Neural progenitor cell (in vitro differentiated cells): ENCODE measurements around the gene MEX3D. TPM values are rescaled to one million over a fixed set of nuclear protein-coding genes. Genes with fewer than 3 reads are reported as not detected.
A peak's percentile ranks its signal among the peaks of the same experiment; 100 is the strongest.

ENCODE experiments used
- DNase-seq: peaks from one replicate; pipeline ENCODE4 v3.0.0-alpha.2; 2016; ENCODE audit warnings: low spot score
- H2AFZ ChIP-seq: fragments of 200-600 bp; sonication (generic); replicated peaks from 2 replicates; pipeline ENCODE4 v1.6.1; 2016; ENCODE audit warnings: antibody characterized with exemption
- H3F3A ChIP-seq: fragments of 200-600 bp; sonication (generic); 2 replicates; pipeline ENCODE4 v1.6.1; 2016; ENCODE audit warnings: antibody characterized with exemption, low read depth
- H3K27ac ChIP-seq: fragments of 200-600 bp; sonication (generic); 2 replicates; pipeline ENCODE4 v1.5.1; 2016; ENCODE audit warnings: mild to moderate bottlenecking
- H3K27me3 ChIP-seq: fragments of 200-600 bp; sonication (generic); 2 replicates; pipeline ENCODE4 v1.6.1; 2016; ENCODE audit warnings: mild to moderate bottlenecking, moderate library complexity
- H3K36me3 ChIP-seq: fragments of 200-600 bp; sonication (generic); 2 replicates; pipeline ENCODE4 v1.5.1; 2016
- H3K4me1 ChIP-seq: fragments of 200-600 bp; sonication (generic); 2 replicates; pipeline ENCODE4 v1.6.1; 2016; ENCODE audit warnings: mixed run types
- H3K4me2 ChIP-seq: fragments of 200-600 bp; sonication (generic); 2 replicates; pipeline ENCODE4 v1.6.1; 2016
- H3K4me3 ChIP-seq: fragments of 200-600 bp; sonication (generic); 2 replicates; pipeline ENCODE4 v1.5.1; 2016
- H3K79me2 ChIP-seq: fragments of 200-600 bp; sonication (generic); 2 replicates; pipeline ENCODE4 v1.6.1; 2016; ENCODE audit warnings: low read depth
- H3K9ac ChIP-seq: fragments of 200-600 bp; sonication (generic); 2 replicates; pipeline ENCODE4 v1.6.1; 2016
- H3K9me3 ChIP-seq: fragments of 200-600 bp; sonication (generic); 2 replicates; pipeline ENCODE4 v1.5.1; 2016; ENCODE audit warnings: low read depth
- H4K20me1 ChIP-seq: fragments of 200-600 bp; sonication (generic); 2 replicates; pipeline ENCODE4 v1.6.1; 2016; ENCODE audit warnings: low read depth
- H3K27ac Mint-ChIP-seq: 3 replicates; pipeline ENCODE4 v1.8.0; 2021; ENCODE audit warnings: mixed read lengths
- H3K27me3 Mint-ChIP-seq: 2 replicates; pipeline ENCODE4 v1.8.0; 2022; ENCODE audit warnings: low read depth, mild to moderate bottlenecking, inconsistent platforms, moderate library complexity, mixed read lengths; ENCODE audit not compliant: insufficient read depth
- H3K36me3 Mint-ChIP-seq: 3 replicates; pipeline ENCODE4 v1.8.0; 2021; ENCODE audit warnings: mixed read lengths
- H3K4me1 Mint-ChIP-seq: 3 replicates; pipeline ENCODE4 v1.8.0; 2021; ENCODE audit warnings: mixed read lengths
- H3K4me3 Mint-ChIP-seq: 3 replicates; pipeline ENCODE4 v1.8.0; 2021; ENCODE audit warnings: mild to moderate bottlenecking, moderate library complexity, mixed read lengths
- H3K9me3 Mint-ChIP-seq: 3 replicates; pipeline ENCODE4 v1.8.0; 2020; ENCODE audit warnings: mixed read lengths
- EZH2 ChIP-seq: fragments of 200-600 bp; sonication (generic); IDR thresholded peaks from 2 replicates; pipeline ENCODE4 v1.6.1; 2017; ENCODE audit warnings: antibody characterized with exemption, mild to moderate bottlenecking, moderate library complexity
- EZH2phosphoT487 ChIP-seq: fragments of 200-600 bp; sonication (generic); IDR thresholded peaks from 2 replicates; pipeline ENCODE4 v1.6.1; 2017; ENCODE audit warnings: antibody characterized with exemption
- total RNA-seq: library from RNA; depleted of rRNA; stranded (reverse); fragments of >200 nt; gene quantifications from 2 replicates; pipeline ENCODE4 v1.2.3, GENCODE V29; 2015; ENCODE audit warnings: low replicate concordance
- TF ChIP-seq, protein P1 (sequence below): fragments of 200-600 bp; sonication (generic); IDR thresholded peaks from 2 replicates; pipeline ENCODE4 v1.5.1; 2017; ENCODE audit warnings: antibody characterized with exemption, mild to moderate bottlenecking

The MEX3D gene
- total RNA-seq, 1 donor from 2014 or later = 15.9 TPM

DNA sequence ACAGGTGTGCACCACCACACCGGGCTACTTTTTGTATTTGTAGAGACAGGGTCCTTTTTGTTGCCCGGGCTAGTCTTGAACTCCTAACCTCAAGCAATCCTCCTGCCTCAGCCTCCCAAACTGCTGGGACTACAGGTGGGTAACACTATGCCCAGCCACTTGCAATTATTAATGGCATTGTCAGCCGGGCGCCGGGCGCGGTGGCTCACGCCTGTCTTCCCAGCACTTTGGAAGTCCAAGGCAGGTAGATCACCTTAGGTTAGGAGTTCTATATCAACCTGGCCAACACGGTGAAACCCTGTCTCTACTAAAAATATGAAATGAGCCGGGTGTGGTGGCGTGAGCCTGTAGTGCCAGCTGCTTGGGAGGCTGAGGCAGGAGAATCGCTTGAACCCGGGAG is 2.7 kb upstream of the MEX3D start:
- Histone ChIP-seq H2AFZ (no peak overlapping the region), H3K4me2 (no peak overlapping the region), H3K36me3 (no peaks in the 10 kb centered on the region), H3K4me3 (no peak overlapping the region), H3K9ac (no peak overlapping the region), H4K20me1 (peaks cover 17% of the 10 kb centered on the region), H3K9me3 (no peaks in the 10 kb centered on the region), H3K79me2 (peaks cover 17% of the 10 kb centered on the region), H3K27ac (no peak overlapping the region), H3K4me1 (peaks cover 3% of the 10 kb centered on the region), H3F3A (peaks cover 14% of the 10 kb centered on the region), H3K27me3 (peaks cover 23% of the 10 kb centered on the region)
- H3K36me3 Mint-ChIP-seq = peaks cover 4% of the 10 kb centered on the region
- H3K27me3 Mint-ChIP-seq = peaks cover 17% of the 10 kb centered on the region
- DNase-seq = no peak
- H3K4me1 Mint-ChIP-seq = peaks cover 7% of the 10 kb centered on the region
- H3K9me3 Mint-ChIP-seq = peaks cover 3% of the 10 kb centered on the region
- no peak overlapping the region for H3K4me3 Mint-ChIP-seq
- H3K27ac Mint-ChIP-seq = no peak overlapping the region
- TF ChIP-seq, protein P1, sequence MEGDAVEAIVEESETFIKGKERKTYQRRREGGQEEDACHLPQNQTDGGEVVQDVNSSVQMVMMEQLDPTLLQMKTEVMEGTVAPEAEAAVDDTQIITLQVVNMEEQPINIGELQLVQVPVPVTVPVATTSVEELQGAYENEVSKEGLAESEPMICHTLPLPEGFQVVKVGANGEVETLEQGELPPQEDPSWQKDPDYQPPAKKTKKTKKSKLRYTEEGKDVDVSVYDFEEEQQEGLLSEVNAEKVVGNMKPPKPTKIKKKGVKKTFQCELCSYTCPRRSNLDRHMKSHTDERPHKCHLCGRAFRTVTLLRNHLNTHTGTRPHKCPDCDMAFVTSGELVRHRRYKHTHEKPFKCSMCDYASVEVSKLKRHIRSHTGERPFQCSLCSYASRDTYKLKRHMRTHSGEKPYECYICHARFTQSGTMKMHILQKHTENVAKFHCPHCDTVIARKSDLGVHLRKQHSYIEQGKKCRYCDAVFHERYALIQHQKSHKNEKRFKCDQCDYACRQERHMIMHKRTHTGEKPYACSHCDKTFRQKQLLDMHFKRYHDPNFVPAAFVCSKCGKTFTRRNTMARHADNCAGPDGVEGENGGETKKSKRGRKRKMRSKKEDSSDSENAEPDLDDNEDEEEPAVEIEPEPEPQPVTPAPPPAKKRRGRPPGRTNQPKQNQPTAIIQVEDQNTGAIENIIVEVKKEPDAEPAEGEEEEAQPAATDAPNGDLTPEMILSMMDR = no peak
- no peak for TF ChIP-seq EZH2
- TF ChIP-seq EZH2phosphoT487 = no peak

DNA sequence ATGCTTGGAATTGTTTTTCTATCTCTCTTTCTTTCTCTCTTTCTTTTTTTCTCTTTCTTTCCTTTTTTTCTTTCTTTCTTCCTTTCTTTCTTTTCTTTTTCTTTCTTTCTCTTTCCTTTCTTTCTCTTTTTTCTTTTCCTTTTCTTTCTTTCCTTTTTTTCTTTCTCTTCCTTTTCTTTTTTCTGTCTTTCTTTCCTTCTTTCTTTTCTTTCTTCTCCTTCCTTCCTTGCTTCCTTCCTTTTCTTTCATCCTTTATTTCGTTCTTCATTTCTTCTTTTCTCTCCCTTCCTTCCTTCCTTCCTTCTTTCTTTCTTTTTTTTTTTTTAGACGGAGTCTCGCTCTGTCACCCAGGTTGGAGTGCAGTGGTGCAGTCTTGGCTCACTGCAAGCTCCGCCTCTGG is 1.9 kb upstream of the MEX3D start:
- H4K20me1 ChIP-seq = peaks cover 26% of the 10 kb centered on the region
- peaks cover 25% of the 10 kb centered on the region for H3K79me2 ChIP-seq
- Mint-ChIP-seq H3K36me3 (peaks cover 5% of the 10 kb centered on the region), H3K4me3 (peak overlapping the region; percentile 47), H3K9me3 (peaks cover 3% of the 10 kb centered on the region), H3K4me1 (peaks cover 7% of the 10 kb centered on the region), H3K27me3 (peaks cover 17% of the 10 kb centered on the region), H3K27ac (no peak overlapping the region)
- H3K9ac ChIP-seq = no peak overlapping the region
- H2AFZ ChIP-seq = no peak overlapping the region
- H3K4me1 ChIP-seq = peaks cover 11% of the 10 kb centered on the region
- no peaks in the 10 kb centered on the region for H3K36me3 ChIP-seq
- H3K9me3 ChIP-seq = no peaks in the 10 kb centered on the region
- no peak for DNase-seq
- H3K27ac ChIP-seq = no peak overlapping the region
- no peak overlapping the region for H3K4me2 ChIP-seq
- peaks cover 23% of the 10 kb centered on the region for H3K27me3 ChIP-seq
- H3F3A ChIP-seq = peaks cover 14% of the 10 kb centered on the region
- no peak overlapping the region for H3K4me3 ChIP-seq
- TF ChIP-seq, protein P1 = no peak
- TF ChIP-seq EZH2phosphoT487 (no peak), EZH2 (no peak)

- peak; percentile 64 for DNase-seq
- no peak overlapping the region for H3K9ac ChIP-seq
- H3K4me3 Mint-ChIP-seq = no peak overlapping the region
Observed at GRCh38 chr19:1567848-1568227, 287 bp downstream of the MEX3D start.

More at GRCh38 chr19:1567848-1568227, 287 bp downstream of the MEX3D start:
- H3K27ac Mint-ChIP-seq = no peak overlapping the region
- Histone ChIP-seq H3K4me3 (peak overlapping the region; percentile 76), H3K9me3 (no peaks in the 10 kb centered on the region), H3K36me3 (no peaks in the 10 kb centered on the region), H3K4me1 (peaks cover 11% of the 10 kb centered on the region), H2AFZ (no peak overlapping the region), H3K79me2 (peaks cover 47% of the 10 kb centered on the region), H3F3A (peaks cover 12% of the 10 kb centered on the region), H4K20me1 (peaks cover 47% of the 10 kb centered on the region), H3K4me2 (no peak overlapping the region), H3K27me3 (peaks cover 23% of the 10 kb centered on the region), H3K27ac (no peak overlapping the region)
- TF ChIP-seq, protein P1 = no peak
- peaks cover 3% of the 10 kb centered on the region for H3K9me3 Mint-ChIP-seq
- H3K27me3 Mint-ChIP-seq = peaks cover 17% of the 10 kb centered on the region
- peaks cover 9% of the 10 kb centered on the region for H3K36me3 Mint-ChIP-seq
- peaks cover 17% of the 10 kb centered on the region for H3K4me1 Mint-ChIP-seq
